Activated naive CD4-positive, alpha-beta T cell treated with anti-CD3 and anti-CD28 coated beads, Interleukin-2, amount 50 U/mL, for 72 hours (primary cell): ENCODE results near the gene FCRL5. TPM values are rescaled to one million over a fixed set of nuclear protein-coding genes. Genes with fewer than 3 reads are reported as not detected.

ENCODE experiments used
- ATAC-seq, 2 donors: fragments of 150-1000 bp; cut with Tn5 transposase; 2 replicates each; pipeline ENCODE4 v1.10.0; 2021; ENCODE audit warnings: mild to moderate bottlenecking in 2 of 2, moderate library complexity in 2 of 2
- DNase-seq, 2 donors: peaks; one replicate each; pipeline ENCODE4 v3.0.0; 2021 to 2022; ENCODE audit warnings: low spot score in 2 of 2
- H3K27ac Mint-ChIP-seq, 2 donors: one replicate each; pipeline ENCODE4 v1.8.0; 2022; ENCODE audit warnings: mild to moderate bottlenecking in 2 of 2, mixed read lengths in 2 of 2
- H3K36me3 Mint-ChIP-seq, 2 donors: one replicate each; pipeline ENCODE4 v1.8.0; 2022; ENCODE audit warnings: mixed read lengths in 2 of 2
- H3K9me3 Mint-ChIP-seq, 2 donors: one replicate each; pipeline ENCODE4 v1.8.0; 2022; ENCODE audit warnings: mixed read lengths in 2 of 2
- total RNA-seq, 2 donors: library from RNA; stranded (reverse); gene quantifications; one replicate each; pipeline ENCODE4 v1.2.3, GENCODE V29; 2022

FCRL5 gene
- total RNA-seq, 2 donors from 2014 or later = not detected

GRCh38 chr1:157477419-157477818 lies 74.9 kb downstream of the FCRL5 start:
- H3K27ac Mint-ChIP-seq = no peak overlapping the region
- DNase-seq (no peak), ATAC-seq (no peak)
- H3K36me3 Mint-ChIP-seq = peaks cover 7 to 17% of the 10 kb centered on the region in 2 donors
- H3K9me3 Mint-ChIP-seq = peaks cover 19 to 24% of the 10 kb centered on the region in 2 donors

- ATAC-seq = no peak
- DNase-seq = no peak
- peaks cover 6 to 14% of the 10 kb centered on the region in 2 donors for H3K9me3 Mint-ChIP-seq
- peaks cover 1 to 2% of the 10 kb centered on the region in 2 donors for H3K36me3 Mint-ChIP-seq
- no peak overlapping the region for H3K27ac Mint-ChIP-seq
These were observed 79.4 kb downstream of the FCRL5 start for GRCh38 chr1:157472959-157473358.

- Mint-ChIP-seq H3K9me3 (peaks cover 2 to 11% of the 10 kb centered on the region in 2 donors), H3K36me3 (no peaks in the 10 kb centered on the region), H3K27ac (no peak overlapping the region)
- ATAC-seq = no peak
- DNase-seq = no peak
These were observed 80.1 kb downstream of the FCRL5 start for GRCh38 chr1:157472056-157472701.

GRCh38 chr1:157471531-157471930 lies 80.8 kb downstream of the FCRL5 start:
- ATAC-seq (no peak), DNase-seq (no peak)
- Mint-ChIP-seq H3K9me3 (peaks cover 0 to 4% of the 10 kb centered on the region in 2 donors), H3K27ac (no peak overlapping the region), H3K36me3 (no peaks in the 10 kb centered on the region)

GRCh38 chr1:157469752-157470675 lies 82.3 kb downstream of the FCRL5 start:
- Mint-ChIP-seq H3K36me3 (no peaks in the 10 kb centered on the region), H3K9me3 (no peaks in the 10 kb centered on the region), H3K27ac (no peak overlapping the region)
- DNase-seq (no peak), ATAC-seq (no peak)

GRCh38 chr1:157469300-157469699 lies 83.0 kb downstream of the FCRL5 start:
- no peak overlapping the region for H3K27ac Mint-ChIP-seq
- no peaks in the 10 kb centered on the region for H3K36me3 Mint-ChIP-seq
- no peaks in the 10 kb centered on the region for H3K9me3 Mint-ChIP-seq
- ATAC-seq (no peak), DNase-seq (no peak)

GRCh38 chr1:157466011-157466410 lies 86.3 kb downstream of the FCRL5 start:
- ATAC-seq (no peak), DNase-seq (no peak)
- no peaks in the 10 kb centered on the region for H3K9me3 Mint-ChIP-seq
- H3K36me3 Mint-ChIP-seq = no peaks in the 10 kb centered on the region
- no peak overlapping the region for H3K27ac Mint-ChIP-seq

Other genes starting within 250 kb of the FCRL5 start
- gene FCRL4, start 45.6 kb upstream of the FCRL5 start, total RNA-seq = not detected
- 1 to 10 TPM in 1 of 2 donors, not detected in 1; 1.3 TPM for gene FCRL3, start 148.3 kb upstream of the FCRL5 start, total RNA-seq
- gene FCRL2, start 224.6 kb upstream of the FCRL5 start, total RNA-seq = not detected